Fibroblast of skin of left quadriceps (primary cell): ENCODE data around the gene EMILIN3.

Source experiments
- DNase-seq, 2 experiments: peaks; one replicate each; pipeline ENCODE4 v3.0.0-alpha.2; 2013; ENCODE audit warnings: low read depth in 2 of 2

EMILIN3 gene

DNA sequence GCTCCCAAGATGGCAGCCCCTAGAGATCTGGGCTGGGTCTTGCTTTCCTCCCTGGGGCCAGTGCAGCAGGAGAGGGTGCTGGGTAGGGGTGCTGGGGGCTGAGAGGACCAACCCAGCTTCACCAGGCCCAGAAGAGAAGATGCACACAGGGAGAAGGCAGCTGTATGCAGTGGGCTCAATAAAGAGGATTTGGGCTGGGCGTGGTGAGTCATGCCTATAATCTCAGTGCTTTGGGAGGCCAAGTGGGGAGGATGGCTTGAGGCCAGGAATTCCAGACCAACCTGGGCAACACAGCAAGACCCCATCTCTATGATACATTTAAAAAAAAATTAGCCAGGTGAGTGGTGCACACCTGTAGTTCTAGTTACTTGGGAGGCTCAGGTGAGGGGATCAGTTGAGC, 25.7 kb upstream of the EMILIN3 start:
- no peak for DNase-seq

GRCh38 chr20:41391587-41392001, 25.0 kb upstream of the EMILIN3 start:
- no peak for DNase-seq

GRCh38 chr20:41390889-41391288, 24.3 kb upstream of the EMILIN3 start:
- DNase-seq = no peak

DNA sequence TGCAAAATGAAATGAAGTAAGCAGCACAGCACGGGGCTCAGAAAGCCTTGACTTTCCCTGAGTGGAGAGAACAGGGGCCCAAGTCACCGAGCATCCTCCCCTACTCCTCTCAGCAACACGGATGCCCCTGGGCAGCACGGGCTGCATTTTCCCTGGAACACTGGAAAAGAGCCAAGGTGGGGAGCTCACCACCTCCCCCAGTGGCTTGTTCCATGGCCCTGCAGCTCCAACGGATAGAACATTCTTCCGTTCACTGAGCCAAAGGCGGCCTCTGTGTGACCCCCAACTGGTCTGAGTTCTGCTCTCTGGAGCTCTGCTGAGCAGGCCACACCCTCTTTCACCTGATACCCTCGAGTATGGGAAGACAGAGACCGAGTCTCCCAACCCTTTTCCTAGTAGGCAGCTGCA, 20.8 kb upstream of the EMILIN3 start:
- DNase-seq = no peak

- DNase-seq = peak; percentile 52 to 55
These were observed 20.1 kb upstream of the EMILIN3 start for GRCh38 chr20:41386502-41387427.

DNA sequence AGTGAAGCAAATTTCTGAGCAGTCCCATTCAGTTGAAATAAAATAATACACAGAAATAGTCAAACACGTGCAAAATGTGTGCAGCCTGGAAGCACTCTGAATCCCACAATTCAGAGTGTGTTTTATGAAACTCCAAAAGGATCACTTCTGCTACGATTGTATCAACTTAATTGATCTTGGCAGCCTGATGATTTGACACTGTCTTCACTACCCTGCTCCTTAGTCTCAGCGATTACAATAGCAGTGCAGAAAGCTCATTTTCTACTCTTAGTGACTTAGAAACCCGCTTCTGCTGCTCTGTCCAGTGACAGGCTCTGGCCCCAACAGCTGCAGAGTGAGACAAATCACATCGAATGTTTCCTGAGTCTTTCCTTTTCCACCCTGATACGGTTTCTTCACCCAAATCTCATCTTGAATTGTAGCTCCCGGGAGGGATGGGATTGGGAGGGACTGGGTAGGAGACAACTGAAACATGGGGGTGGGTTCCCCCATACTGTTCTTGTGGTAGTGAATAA, 16.2 kb upstream of the EMILIN3 start:
- DNase-seq = no peak

DNA sequence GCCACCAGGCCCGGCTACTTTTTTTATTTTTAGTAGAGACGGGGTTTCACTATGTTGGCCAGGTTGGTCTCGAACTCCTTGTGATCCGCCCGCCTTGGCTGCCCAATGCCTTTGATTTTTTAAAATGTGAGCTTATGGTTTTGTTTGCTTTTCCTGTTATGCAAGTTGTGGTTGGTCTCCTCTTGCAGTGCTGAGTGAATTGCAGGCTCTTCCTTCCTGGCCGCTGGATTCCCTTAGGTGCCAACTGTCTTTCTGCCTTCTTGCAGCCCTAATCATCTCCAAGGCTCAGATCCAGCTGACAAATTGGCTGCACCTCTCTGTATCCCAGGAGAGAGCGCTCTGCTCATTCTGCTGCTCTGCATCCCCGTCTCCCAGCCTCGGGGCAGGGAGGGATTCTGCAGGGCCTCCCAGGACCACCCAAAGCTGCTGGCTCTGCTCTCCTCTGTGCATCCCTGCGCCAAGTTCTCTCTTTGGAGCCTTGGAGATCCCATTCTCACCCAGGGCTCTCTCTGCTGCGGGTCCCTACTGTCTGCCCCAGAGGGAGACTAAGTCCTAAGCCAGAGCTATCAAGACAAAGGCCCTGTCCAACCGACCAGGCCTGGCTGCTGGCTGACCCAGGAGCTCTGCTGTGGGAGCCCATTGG, 14.1 kb upstream of the EMILIN3 start:
- no peak for DNase-seq

DNA sequence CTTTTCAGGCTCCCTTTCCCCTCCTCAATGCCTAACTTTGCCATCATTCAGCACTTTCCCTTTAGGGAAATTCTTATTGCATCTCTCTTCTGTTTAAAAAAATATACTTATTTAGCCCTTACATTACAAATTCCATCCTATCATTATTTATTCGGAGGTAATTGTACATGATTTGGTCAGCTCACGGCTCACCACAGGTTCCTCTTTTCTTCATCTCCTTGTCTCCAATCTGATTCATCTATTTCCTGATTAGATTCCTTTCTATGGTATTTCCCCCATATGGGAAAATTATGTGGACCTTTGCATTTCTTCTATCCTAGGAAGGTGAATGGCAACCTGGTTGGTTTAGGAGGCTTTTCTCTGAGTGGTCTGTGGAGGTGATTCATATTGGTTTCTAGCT, 12.9 kb upstream of the EMILIN3 start:
- DNase-seq = no peak

GRCh38 chr20:41377275-41377674, 10.7 kb upstream of the EMILIN3 start:
- DNase-seq = no peak

GRCh38 chr20:41376349-41376748, 9.7 kb upstream of the EMILIN3 start:
- DNase-seq = no peak

DNA sequence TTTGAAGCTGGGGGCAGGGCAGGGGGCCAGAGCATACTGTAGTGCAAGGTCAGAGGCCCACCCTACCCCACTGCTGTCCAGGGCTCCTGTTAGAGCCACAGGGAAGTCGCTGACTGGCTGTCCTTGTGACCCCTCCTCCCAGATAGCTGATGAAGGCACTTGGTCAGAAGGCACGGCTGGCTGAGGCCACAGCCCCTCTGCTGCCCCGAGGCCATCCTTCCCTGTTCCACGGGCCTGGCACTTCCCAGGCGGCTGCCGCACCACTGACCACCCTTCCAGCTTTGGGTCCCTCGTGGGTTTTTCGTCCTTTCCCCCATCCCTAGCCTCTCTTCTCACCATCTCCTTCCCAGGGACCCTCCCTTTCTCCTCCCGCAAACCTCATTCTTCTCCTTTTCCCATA, 9.2 kb upstream of the EMILIN3 start:
- no peak for DNase-seq

- no peak for DNase-seq
These were observed 7.6 kb upstream of the EMILIN3 start for GRCh38 chr20:41373931-41374920.

- no peak for DNase-seq
These were observed 6.7 kb upstream of the EMILIN3 start for GRCh38 chr20:41373251-41373783.

GRCh38 chr20:41371371-41371770, 4.8 kb upstream of the EMILIN3 start:
- no peak for DNase-seq

DNA sequence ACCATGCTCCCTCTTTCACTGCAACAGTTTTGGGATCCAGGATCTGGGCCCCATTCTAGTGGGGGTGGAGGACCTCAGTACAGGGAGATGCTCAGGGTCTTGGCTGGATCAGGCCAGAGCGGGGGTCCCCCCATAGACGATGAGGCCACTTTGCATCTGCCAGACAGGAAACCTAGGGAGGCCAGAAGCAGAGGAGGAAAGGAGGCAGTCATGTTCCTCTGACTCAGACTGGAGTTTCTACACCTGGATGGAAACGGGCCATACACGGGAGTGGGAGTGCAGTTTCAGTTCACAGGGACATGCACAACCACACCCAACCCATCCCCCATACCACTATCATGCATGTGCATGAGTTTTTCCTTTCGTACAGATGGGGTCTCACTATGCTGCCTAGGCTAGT, 3.6 kb upstream of the EMILIN3 start:
- DNase-seq = no peak

GRCh38 chr20:41369673-41370072, 3.1 kb upstream of the EMILIN3 start:
- DNase-seq = no peak

DNA sequence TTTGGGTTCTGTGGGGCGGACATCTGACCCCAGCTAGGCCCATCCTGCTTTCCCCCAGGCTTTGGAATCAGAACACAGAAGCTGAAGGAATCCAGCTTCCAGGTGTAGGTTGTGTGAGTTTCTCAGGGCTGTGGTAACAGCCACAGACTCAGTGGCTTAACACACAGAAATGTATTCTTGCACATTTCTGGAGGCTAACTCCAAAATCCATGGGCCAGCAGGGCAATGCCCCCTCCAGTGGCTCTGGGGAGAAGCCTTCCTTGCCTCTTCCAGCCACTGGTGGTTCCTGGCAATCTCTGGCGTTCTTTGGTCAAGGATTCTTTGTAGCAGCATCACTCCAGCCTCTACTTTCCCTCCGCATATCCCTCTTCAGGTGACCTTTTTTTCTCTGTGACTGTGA, 1.3 kb upstream of the EMILIN3 start:
- DNase-seq = no peak

- DNase-seq = no peak
These were observed 726 bp upstream of the EMILIN3 start for GRCh38 chr20:41367393-41367695.

GRCh38 chr20:41365777-41366545, 657 bp downstream of the EMILIN3 start:
- DNase-seq = no peak

DNA sequence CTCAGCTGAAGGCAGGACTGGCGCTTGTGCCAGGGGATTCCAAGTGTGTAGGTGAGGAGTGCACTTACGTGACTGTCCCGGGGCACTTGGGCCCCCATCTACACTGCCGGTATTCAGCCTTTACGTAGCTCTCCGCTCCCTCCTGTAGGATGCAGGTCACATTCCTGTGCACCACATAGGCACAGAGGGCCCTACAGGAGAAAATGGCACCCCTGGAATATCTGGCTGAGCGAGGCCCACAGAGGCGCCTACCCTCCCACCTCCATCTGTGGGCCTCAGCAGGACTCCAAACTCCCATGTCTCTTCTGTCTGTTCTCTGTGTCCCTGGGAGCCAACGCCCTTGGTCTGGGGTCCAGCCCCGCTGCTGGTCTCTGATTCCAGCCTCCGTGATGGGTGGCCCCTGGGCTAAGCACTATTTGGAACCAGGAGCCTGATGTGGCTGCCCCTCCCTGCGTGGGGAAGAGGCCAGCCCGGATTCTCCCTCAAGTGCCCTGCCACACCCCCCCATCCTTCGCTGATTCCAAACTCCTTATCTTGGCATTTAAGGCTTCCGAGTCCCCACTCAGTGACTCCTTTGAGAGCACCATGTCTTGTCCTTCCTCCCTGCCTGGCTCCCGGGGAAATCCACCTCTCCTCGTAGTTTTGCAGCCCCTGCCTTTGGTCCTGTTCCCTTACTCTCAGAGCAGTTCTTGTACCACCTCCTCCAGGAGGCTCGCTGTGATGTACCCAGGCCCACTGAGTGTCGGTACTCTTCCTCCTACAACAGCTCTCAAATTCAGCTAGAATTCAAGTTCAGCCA, 1.5 kb downstream of the EMILIN3 start:
- no peak for DNase-seq
